Activated CD8-positive, alpha-beta memory T cell treated with anti-CD3 and anti-CD28 coated beads for 48 hours (primary cell): ENCODE data around the gene LDLRAD3.

Experiments used
- DNase-seq, 3 experiments: peaks; one replicate each; pipeline ENCODE4 v3.0.0-alpha.2; 2020; ENCODE audit warnings: low read depth in 2 of 3, low spot score in 2 of 3

LDLRAD3 gene

GRCh38 chr11:36229091-36229705 is 285.3 kb downstream of the LDLRAD3 start:
- DNase-seq, result no peak

GRCh38 chr11:36230779-36231699 is 287.2 kb downstream of the LDLRAD3 start:
- no peak for DNase-seq

GRCh38 chr11:36233204-36233603 is 289.3 kb downstream of the LDLRAD3 start:
- DNase-seq, result no peak

GRCh38 chr11:36234825-36235224 is 291.0 kb downstream of the LDLRAD3 start:
- DNase-seq, result no peak

GRCh38 chr11:36235750-36236149 is 291.9 kb downstream of the LDLRAD3 start:
- no peak for DNase-seq

DNA sequence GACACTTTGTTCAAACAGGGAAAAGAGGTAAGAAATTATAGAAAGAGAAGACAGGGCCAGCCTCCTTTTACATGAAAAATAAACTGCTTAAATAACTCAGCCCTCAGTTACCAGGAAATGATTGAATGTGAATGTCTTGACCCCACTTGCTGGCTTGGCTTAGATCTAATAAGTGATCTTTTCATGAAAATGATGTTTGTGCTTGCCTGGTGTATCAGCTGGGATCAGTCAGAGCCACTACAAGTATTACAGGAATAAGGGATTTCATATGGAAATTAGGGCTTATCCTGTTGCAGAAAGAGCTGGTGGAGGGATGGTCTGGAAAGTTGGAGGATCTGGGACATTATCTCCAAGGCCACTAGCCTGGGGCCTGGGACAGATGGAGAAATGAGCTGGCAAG is 293.5 kb downstream of the LDLRAD3 start:
- DNase-seq, result no peak

GRCh38 chr11:36238036-36238631 is 294.3 kb downstream of the LDLRAD3 start:
- DNase-seq, result no peak

DNA sequence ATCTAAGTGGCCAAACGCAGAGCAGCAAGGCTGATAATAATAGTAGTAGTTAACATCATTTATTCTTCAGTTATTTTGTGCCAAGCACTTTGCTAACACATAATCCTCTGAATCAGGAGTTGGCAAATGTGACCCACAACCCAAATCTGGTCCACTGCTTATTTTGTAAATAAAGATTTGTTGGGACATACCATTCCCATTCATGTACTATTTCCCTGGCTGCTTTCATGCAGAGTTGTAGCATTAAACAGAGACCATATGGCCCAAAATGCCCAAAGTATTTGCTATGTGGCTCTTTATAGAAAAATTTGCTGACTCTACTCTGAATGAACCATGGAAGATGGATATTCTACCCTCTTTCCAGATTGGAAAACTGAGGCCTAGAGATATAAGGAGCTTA is 295.0 kb downstream of the LDLRAD3 start:
- DNase-seq, result no peak

- no peak for DNase-seq
Measured at GRCh38 chr11:36239636-36240035, 295.8 kb downstream of the LDLRAD3 start.

DNA sequence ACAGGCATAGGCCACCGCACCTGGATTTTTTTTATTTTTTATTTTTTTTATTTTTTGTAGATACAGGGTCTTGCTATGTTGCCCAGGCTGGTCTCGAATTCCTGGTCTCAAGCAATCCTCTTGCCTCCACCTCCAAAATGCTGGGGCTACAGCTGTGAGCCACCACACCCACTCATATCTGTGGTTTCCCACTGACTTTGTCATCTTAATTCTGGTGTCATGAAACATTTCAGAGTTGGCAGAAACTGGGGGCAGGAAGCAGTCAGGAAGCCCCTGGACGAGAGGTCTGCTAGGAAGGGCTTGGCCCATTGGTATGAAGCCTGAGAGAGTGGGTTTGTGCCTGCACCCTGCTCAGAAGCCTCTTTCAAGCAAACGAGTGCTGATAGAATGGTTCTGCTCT is 296.3 kb downstream of the LDLRAD3 start:
- DNase-seq, result no peak

- DNase-seq, result no peak
Measured at GRCh38 chr11:36240801-36241200, 296.9 kb downstream of the LDLRAD3 start.

- DNase-seq, result no peak
Measured at GRCh38 chr11:36241497-36241896, 297.6 kb downstream of the LDLRAD3 start.

DNA sequence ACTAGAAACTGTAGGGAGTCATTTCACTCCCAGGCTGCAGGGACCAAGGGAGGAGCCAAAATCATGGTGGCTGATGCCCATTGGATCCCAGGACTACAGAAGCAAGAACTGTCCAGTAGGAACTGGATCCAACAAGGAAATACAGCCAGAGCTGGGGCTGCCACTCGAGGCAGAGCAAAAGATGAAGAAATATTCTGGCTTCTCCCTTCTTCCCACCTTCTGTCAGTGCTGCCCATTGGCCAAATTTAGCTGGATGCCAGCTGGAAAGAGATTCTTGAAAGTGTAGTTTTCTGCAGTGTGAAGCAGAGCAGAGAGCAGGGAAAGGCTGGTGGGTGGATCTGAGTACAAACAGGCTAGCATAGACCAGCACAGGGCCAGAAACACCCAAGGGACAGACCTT is 299.8 kb downstream of the LDLRAD3 start:
- no peak for DNase-seq

DNA sequence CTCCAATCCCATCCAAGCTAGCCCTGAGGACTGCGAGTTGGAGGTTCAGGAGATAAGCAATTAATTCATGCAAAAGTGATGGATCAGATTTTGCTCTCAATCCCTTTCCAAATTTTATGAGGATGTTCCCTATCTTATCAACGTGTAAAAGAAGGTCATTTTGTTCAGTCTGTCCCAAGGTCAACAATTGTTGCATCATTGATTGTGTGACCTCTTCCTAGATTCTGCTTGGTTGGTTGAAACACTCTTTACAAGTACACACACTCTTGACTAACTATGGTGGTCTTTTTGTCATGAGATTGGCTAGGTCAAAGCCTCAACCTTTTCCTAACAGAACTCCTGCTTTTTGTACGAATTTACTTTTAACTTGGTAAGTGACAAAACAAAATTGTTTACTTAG is 303.6 kb downstream of the LDLRAD3 start:
- DNase-seq, result no peak

DNA sequence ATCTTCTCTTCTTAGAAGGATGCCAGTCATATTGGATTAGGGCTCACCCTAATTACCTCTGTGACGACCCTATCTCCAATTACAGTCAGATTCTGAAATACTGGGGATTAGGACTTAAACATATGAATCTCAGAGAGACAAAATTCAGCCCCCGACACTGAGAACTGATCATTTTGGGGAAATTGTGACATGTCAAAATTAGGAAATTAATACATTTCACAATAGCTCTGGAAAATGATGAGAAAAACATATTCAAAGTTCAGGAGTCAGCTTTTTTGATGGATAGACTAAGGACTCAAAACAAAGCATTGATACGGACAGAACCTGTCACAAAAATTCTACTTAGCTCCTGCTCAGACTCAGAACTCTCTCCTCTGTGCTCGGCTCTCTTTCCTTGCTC is 304.6 kb downstream of the LDLRAD3 start:
- DNase-seq, result no peak

GRCh38 chr11:36249246-36249645 is 305.4 kb downstream of the LDLRAD3 start:
- no peak for DNase-seq

- no peak for DNase-seq
Measured at GRCh38 chr11:36251823-36252222, 308.0 kb downstream of the LDLRAD3 start.

- no peak for DNase-seq
Measured at GRCh38 chr11:36253238-36253637, 309.4 kb downstream of the LDLRAD3 start.

GRCh38 chr11:36254713-36255112 is 310.9 kb downstream of the LDLRAD3 start:
- DNase-seq, result no peak

DNA sequence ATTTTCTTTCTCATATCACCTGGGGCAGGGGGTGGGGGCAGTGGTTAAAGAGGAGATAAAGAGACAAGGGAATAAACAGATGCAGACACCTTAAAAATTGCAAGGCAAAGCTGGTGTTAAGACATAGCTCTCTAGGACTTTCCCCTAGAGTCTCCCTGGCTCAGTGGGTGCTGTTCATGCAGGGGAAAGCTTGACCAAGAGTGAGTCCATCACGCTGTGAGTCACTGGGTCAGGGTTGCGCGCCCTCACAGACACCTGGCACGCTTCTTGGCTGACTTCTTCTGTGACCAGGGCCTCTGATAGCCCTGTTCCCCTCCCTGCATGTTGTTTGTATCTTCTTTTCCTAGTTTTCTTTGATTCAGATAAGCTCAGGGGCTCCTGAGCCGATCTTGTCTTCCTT is 313.5 kb downstream of the LDLRAD3 start:
- DNase-seq, result no peak

- peak in 2 of 3 experiments; percentile 4 for DNase-seq
Measured at GRCh38 chr11:36258730-36259360, 315.0 kb downstream of the LDLRAD3 start.

DNA sequence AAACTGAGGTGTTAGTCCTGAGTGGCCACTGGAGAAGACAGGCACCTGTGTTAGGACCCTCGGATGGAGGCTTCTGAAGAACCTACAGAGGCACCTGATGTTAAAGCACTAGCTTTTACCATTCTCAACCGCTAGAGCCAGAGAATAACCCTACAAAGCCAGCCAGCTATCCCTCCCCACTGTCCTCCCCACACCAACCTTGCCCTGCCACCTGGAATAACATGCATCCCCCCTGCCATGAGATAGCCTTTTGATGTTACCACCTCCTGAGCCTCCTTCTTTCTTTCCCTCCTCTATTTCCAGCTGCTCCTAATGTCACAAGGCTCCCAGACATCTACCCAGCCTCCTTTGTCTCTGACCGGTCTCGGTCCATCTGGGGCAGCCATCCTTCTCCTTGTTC is 317.2 kb downstream of the LDLRAD3 start:
- no peak for DNase-seq
